ENCODE results near the gene WDR36. TPM values are rescaled to one million over a fixed set of nuclear protein-coding genes. Genes with fewer than 3 reads are reported as not detected.

WDR36 gene
- total and polyA plus RNA-seq, 12 donors, result 6.6 to 86.1 (median 22.7) TPM

DNA sequence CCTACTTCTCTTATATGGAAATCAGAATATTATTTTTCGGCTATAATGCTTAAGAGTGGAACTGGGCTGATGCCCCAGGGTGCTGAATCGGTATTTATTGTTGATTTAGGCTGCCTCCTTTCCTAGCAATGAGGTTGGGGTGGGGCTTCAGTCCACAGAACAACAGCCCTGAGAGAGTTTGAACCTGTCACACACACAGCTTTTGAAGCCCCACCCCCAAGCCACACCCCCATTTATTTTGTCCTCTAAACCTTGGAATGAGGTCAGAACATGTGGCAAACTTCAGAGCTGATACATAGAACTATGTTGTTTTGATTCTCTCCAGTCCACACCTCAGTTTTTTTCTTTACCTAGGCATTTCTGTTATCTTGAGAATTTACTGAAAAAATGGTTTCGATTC is 80.4 kb downstream of the WDR36 start:
- no peak for TF ChIP-seq POLR2A (IDR thresholded peaks at IDR 0.05)
- TF ChIP-seq CTCF (IDR thresholded peaks at IDR 0.05), result no peak
- H3K4me3 ChIP-seq, result no peak overlapping the region
- 66 to 74% (median 72%) methylated on average over 3 of the region's 3 CpGs for WGBS, 4 donors
- intact Hi-C loops (cut with DNase I), result no loop called here
- no peaks in the 10 kb centered on the region for H3K4me1 ChIP-seq (replicated peaks in 1 of 2)
- H3K27me3 ChIP-seq, result no peaks in the 10 kb centered on the region
- no peak overlapping the region for H3K27ac ChIP-seq
- no peak for DNase-seq
- H3K36me3 ChIP-seq (replicated peaks in 1 of 2), result no peaks in the 10 kb centered on the region
- H3K9me3 ChIP-seq (replicated peaks in 1 of 3), result no peaks in the 10 kb centered on the region

- WGBS, 4 donors, result 59 to 70% (median 59%) methylated on average over 2 of the region's 2 CpGs
- Histone ChIP-seq H3K4me3 (no peak overlapping the region), H3K27me3 (no peaks in the 10 kb centered on the region), H3K36me3 (replicated peaks in 1 of 2) (no peaks in the 10 kb centered on the region), H3K4me1 (replicated peaks in 1 of 2) (no peaks in the 10 kb centered on the region), H3K27ac (no peak overlapping the region), H3K9me3 (replicated peaks in 1 of 3) (no peaks in the 10 kb centered on the region)
- DNase-seq, result no peak
- TF ChIP-seq CTCF (IDR thresholded peaks at IDR 0.05), result no peak
- no peak for TF ChIP-seq POLR2A (IDR thresholded peaks at IDR 0.05)
- intact Hi-C loops (cut with DNase I), result no loop called here
These were observed 81.3 kb downstream of the WDR36 start for GRCh38 chr5:111173476-111173875.

Other genes starting within 250 kb of the WDR36 start
- 1 to 10 TPM in 2 of 9 donors, under 1 TPM in 6, not detected in 1; 0.06 to 1.7 (median 0.81) TPM for gene TSLP, start 20.6 kb upstream of the WDR36 start, total RNA-seq
- 1 to 10 TPM in 1 of 3 donors, under 1 TPM in 2; 0.33 to 1.1 (median 0.97) TPM for gene TSLP, start 20.6 kb upstream of the WDR36 start, polyA plus RNA-seq
- 1 to 10 TPM in 6 of 9 donors, under 1 TPM in 3; 0.06 to 6.4 (median 1.4) TPM for gene CAMK4, start 132.0 kb downstream of the WDR36 start, total RNA-seq
- 1 to 10 TPM in 2 of 3 donors, under 1 TPM in 1; 0.51 to 9.2 (median 2.6) TPM for gene CAMK4, start 132.0 kb downstream of the WDR36 start, polyA plus RNA-seq

Measured in adrenal gland (tissue), 12 donors.